GM11168 (cell line): ENCODE data around the gene KATNA1.

Experiments
- in situ Hi-C: fragments of 300-500 bp; cut with MboI; formaldehyde crosslinking; loops from one replicate; pipeline ENCODE4 v1.12.0; 2022; ENCODE audit warnings: low sequenced_read_pairs; ENCODE audit not compliant: unreplicated experiment

KATNA1 gene

GRCh38 chr6:149615805-149616204 is 32.7 kb downstream of the KATNA1 start:
- in situ Hi-C loops = no loop called here

- in situ Hi-C loops = no loop called here
Observed at GRCh38 chr6:149614337-149614736, 34.2 kb downstream of the KATNA1 start.

- in situ Hi-C loops = no loop called here
Observed at GRCh38 chr6:149608381-149608982, 40.0 kb downstream of the KATNA1 start.

- in situ Hi-C loops = no loop called here
Observed at GRCh38 chr6:149600508-149600907, 48.0 kb downstream of the KATNA1 start.

GRCh38 chr6:149593408-149593807 is 55.1 kb downstream of the KATNA1 start:
- in situ Hi-C loops = no loop called here

- in situ Hi-C loops = no loop called here
Observed at GRCh38 chr6:149592983-149593382, 55.5 kb downstream of the KATNA1 start.

- in situ Hi-C loops = no loop called here
Observed at GRCh38 chr6:149586149-149586548, 62.4 kb downstream of the KATNA1 start.

- in situ Hi-C loops = no loop called here
Observed at GRCh38 chr6:149581349-149581748, 67.2 kb downstream of the KATNA1 start.

GRCh38 chr6:149580880-149581279 is 67.6 kb downstream of the KATNA1 start:
- in situ Hi-C loops = no loop called here

GRCh38 chr6:149567945-149568585 is 80.4 kb downstream of the KATNA1 start:
- in situ Hi-C loops = no loop called here

- in situ Hi-C loops = no loop called here
Observed at GRCh38 chr6:149567194-149567586, 81.3 kb downstream of the KATNA1 start.

- in situ Hi-C loops = no loop called here
Observed at GRCh38 chr6:149566410-149567193, 81.9 kb downstream of the KATNA1 start.

GRCh38 chr6:149565527-149566409 is 82.7 kb downstream of the KATNA1 start, which contains the start of gene GINM1:
GINM1 (plus strand) TSS chr6:149566375; CDS start chr6:149566415, 40 bp downstream.
- in situ Hi-C loops = no loop called here

GRCh38 chr6:149563928-149564325 is 84.6 kb downstream of the KATNA1 start:
- in situ Hi-C loops = no loop called here

- in situ Hi-C loops = no loop called here
Observed at GRCh38 chr6:149563203-149563927, 85.1 kb downstream of the KATNA1 start.

- in situ Hi-C loops = no loop called here
Observed at GRCh38 chr6:149560736-149561135, 87.8 kb downstream of the KATNA1 start.

GRCh38 chr6:149559389-149559788 is 89.1 kb downstream of the KATNA1 start:
- in situ Hi-C loops = no loop called here

- in situ Hi-C loops = no loop called here
Observed at GRCh38 chr6:149558029-149558428, 90.5 kb downstream of the KATNA1 start.

GRCh38 chr6:149551920-149552319 is 96.6 kb downstream of the KATNA1 start:
- in situ Hi-C loops = no loop called here
